B cell (primary cell): Measurements from ENCODE around the gene CRTC3. TPM values are rescaled to one million over a fixed set of nuclear protein-coding genes. Genes with fewer than 3 reads are reported as not detected.

ENCODE experiments used
- ATAC-seq: fragments of 200-7000 bp; cut with Tn5 transposase; one replicate; pipeline ENCODE4 v1.10.0; 2021; ENCODE audit warnings: low read depth, mild to moderate bottlenecking, moderate number of reproducible peaks, moderate library complexity
- CTCF ChIA-PET: fragments of 350-600 bp; sonication (Branson Sonifier 250); formaldehyde crosslinking; loops from one replicate; lab custom pipeline; 2021; ENCODE audit warnings: antibody characterized with exemption, inconsistent platforms; lab: Charles Lee
- POLR2A ChIA-PET: fragments of 350-600 bp; sonication (Branson Sonifier 250); formaldehyde crosslinking; loops from one replicate; lab custom pipeline; 2021; ENCODE audit warnings: antibody characterized with exemption; lab: Charles Lee
- DNase-seq: peaks from one replicate; pipeline ENCODE4 v3.0.0; 2013
- H2AFZ ChIP-seq: 2 replicates; pipeline ENCODE4 v1.6.1; 2012; ENCODE audit warnings: mild to moderate bottlenecking, low read depth, low read length; ENCODE audit not compliant: insufficient read depth, poor library complexity, severe bottlenecking
- H3K27ac ChIP-seq, 2 donors: 1 replicate in 1 of 2; 2 replicates in 1 of 2; pipeline ENCODE4 v1.5.1; 2012 to 2013; ENCODE audit warnings: low read length in 2 of 2, mild to moderate bottlenecking in 2 of 2, moderate library complexity in 1 of 2
- H3K27me3 ChIP-seq, 4 experiments: fragments of 200-600 bp in 1 of 4; sonication (generic) in 1 of 4; replicated peaks in 1 of 4; 1 replicate in 2 of 4; 2 replicates in 2 of 4; pipeline versions ENCODE4 v1.6.1 to v1.7.0; 2013 to 2016; ENCODE audit warnings: low read length in 3 of 4, mild to moderate bottlenecking in 2 of 4, mixed read lengths in 1 of 4, moderate library complexity in 1 of 4; ENCODE audit not compliant: insufficient read depth in 4 of 4, control insufficient read depth in 3 of 4; ENCODE audit errors: control extremely low read depth in 1 of 4
- H3K36me3 ChIP-seq, 2 experiments: replicated peaks in 1 of 2; 1 replicate in 1 of 2; 2 replicates in 1 of 2; pipeline versions ENCODE4 v1.6.1 to v1.7.1; 2013; ENCODE audit warnings: low read length in 1 of 2; ENCODE audit not compliant: insufficient read depth in 2 of 2, control insufficient read depth in 1 of 2; ENCODE audit errors: control extremely low read depth in 1 of 2, extremely low read depth in 1 of 2
- H3K4me1 ChIP-seq, 2 donors: fragments of 200-600 bp in 1 of 2; sonication (generic) in 1 of 2; 1 replicate in 1 of 2; 2 replicates in 1 of 2; pipeline versions ENCODE4 v1.5.1 to v1.6.1; 2013 to 2017; ENCODE audit warnings: low read length in 2 of 2; ENCODE audit not compliant: control insufficient read depth in 2 of 2, insufficient read depth in 2 of 2
- H3K4me2 ChIP-seq: replicated peaks from 2 replicates; pipeline ENCODE3; 2012; ENCODE audit warnings: mild to moderate bottlenecking, low read depth, low read length; ENCODE audit not compliant: poor library complexity, severe bottlenecking
- H3K4me3 ChIP-seq, 5 experiments: fragments of 200-600 bp in 1 of 5; sonication (generic) in 1 of 5; 1 replicate in 3 of 5; 2 replicates in 2 of 5; pipeline versions ENCODE4 v1.5.1 to v1.7.0; 2011 to 2016; ENCODE audit warnings: low read length in 4 of 5, mild to moderate bottlenecking in 4 of 5, low read depth in 2 of 5, control low read depth in 1 of 5, moderate library complexity in 1 of 5; ENCODE audit not compliant: insufficient read depth in 1 of 5; ENCODE audit errors: control extremely low read depth in 1 of 5, extremely low read depth in 1 of 5
- H3K79me2 ChIP-seq: fragments of 200-600 bp; sonication (generic); one replicate; pipeline ENCODE4 v1.6.0; 2016; ENCODE audit warnings: low read length; ENCODE audit not compliant: control insufficient read depth, insufficient read depth
- H3K9ac ChIP-seq: fragments of 200-600 bp; sonication (generic); 2 replicates; pipeline ENCODE4 v1.6.1; 2017; ENCODE audit warnings: mild to moderate bottlenecking, low read length, moderate library complexity
- H3K9me3 ChIP-seq, 3 donors: one replicate each; pipeline versions ENCODE4 v1.6.1 to v1.7.1; 2013; ENCODE audit warnings: low read length in 2 of 3; ENCODE audit not compliant: control insufficient read depth in 2 of 3, insufficient read depth in 1 of 3; ENCODE audit errors: control extremely low read depth in 1 of 3
- H4K20me1 ChIP-seq: 2 replicates; pipeline ENCODE4 v1.6.0; 2012; ENCODE audit warnings: mild to moderate bottlenecking, low read length; ENCODE audit not compliant: insufficient read depth, control insufficient read depth, poor library complexity, severe bottlenecking
- H3K27ac Mint-ChIP-seq: one replicate; pipeline ENCODE4 v1.8.0; 2021; ENCODE audit warnings: mixed read lengths
- H3K27me3 Mint-ChIP-seq: one replicate; pipeline ENCODE4 v1.8.0; 2021; ENCODE audit warnings: mixed read lengths
- H3K4me1 Mint-ChIP-seq: one replicate; pipeline ENCODE4 v1.8.0; 2021; ENCODE audit warnings: mixed read lengths
- H3K4me3 Mint-ChIP-seq: one replicate; pipeline ENCODE4 v1.8.0; 2021; ENCODE audit warnings: mixed read lengths
- H3K9me3 Mint-ChIP-seq: one replicate; pipeline ENCODE4 v1.8.0; 2022; ENCODE audit warnings: mixed read lengths; ENCODE audit not compliant: insufficient read depth
- EZH2 ChIP-seq: IDR thresholded peaks from 2 replicates; pipeline ENCODE4 v1.6.1; 2012; ENCODE audit warnings: borderline replicate concordance, low read depth, mild to moderate bottlenecking, moderate library complexity, low read length; ENCODE audit not compliant: insufficient read depth, poor library complexity, severe bottlenecking
- WGBS: methylation state at CpG from one replicate; pipeline ENCODE4 v1.1.5; 2013; ENCODE audit warnings: missing lambda C conversion rate; ENCODE audit not compliant: insufficient coverage; 5-methylcytosine and 5-hydroxymethylcytosine counted together
- intact Hi-C: fragments of 100-400 bp; cut with micrococcal nuclease; formaldehyde crosslinking; loops from one replicate; pipeline ENCODE4 v1.10.0; 2022
- polyA plus RNA-seq: library from polyadenylated mRNA; depleted of rRNA; stranded (reverse); fragments of >200 nt; gene quantifications from 2 replicates; pipeline ENCODE4 v1.2.3, GENCODE V29; 2012
- total RNA-seq, 2 donors: library from RNA; stranded (reverse); fragments of 120-200 nt in 1 of 2; gene quantifications; 1 replicate in 1 of 2; 2 replicates in 1 of 2; pipeline versions ENCODE4 v1.2.3 to v1.2.4, GENCODE V29; 2013 to 2022
- TF ChIP-seq, protein P1 (sequence below): fragments of 200-600 bp; IDR thresholded peaks from one replicate; pipeline ENCODE4 v1.8.0; 2022; ENCODE audit warnings: antibody characterized with exemption, mild to moderate bottlenecking

The CRTC3 gene
- total and polyA plus RNA-seq, 2 donors (not counting 1 experiment from before 2014, with no cell fraction given), result 34.7 to 95.8 TPM

DNA sequence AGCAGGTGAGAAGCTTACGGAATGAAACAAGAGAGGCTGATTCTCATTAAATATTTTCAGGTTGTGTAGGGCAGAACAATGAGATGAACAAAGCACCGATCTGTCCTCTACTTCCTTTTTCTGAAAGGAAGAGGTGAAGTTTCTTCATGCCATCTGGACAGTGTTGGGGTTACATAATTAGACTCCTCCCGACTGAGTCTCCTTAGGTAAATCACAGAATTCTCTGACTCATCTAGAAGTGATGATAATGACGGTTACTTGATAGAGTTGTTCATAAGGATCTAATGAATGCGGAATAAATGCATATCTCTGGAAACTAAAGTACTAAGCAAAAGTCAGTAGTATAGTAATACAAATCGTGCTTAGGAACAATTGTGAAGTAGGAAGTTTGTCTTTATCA lies 21.2 kb downstream of the CRTC3 start:
- intact Hi-C loops, result loop anchor here (2.0 kb wide), 1 partner anchor 14 kb away; no protein-coding TSS in a partner anchor
- no peaks in the 10 kb centered on the region for H3K9me3 ChIP-seq
- peaks cover 1 to 4% of the 10 kb centered on the region in 2 experiments for H3K36me3 ChIP-seq
- Mint-ChIP-seq H3K9me3 (no peaks in the 10 kb centered on the region), H3K4me1 (peaks cover 57% of the 10 kb centered on the region), H3K27ac (peak overlapping the region; percentile 77), H3K27me3 (no peaks in the 10 kb centered on the region), H3K4me3 (peak overlapping the region; percentile 65)
- H3K27ac ChIP-seq, result peak overlapping the region; percentile 32 to 35
- ATAC-seq, result peak; percentile 81
- TF ChIP-seq, protein P1, sequence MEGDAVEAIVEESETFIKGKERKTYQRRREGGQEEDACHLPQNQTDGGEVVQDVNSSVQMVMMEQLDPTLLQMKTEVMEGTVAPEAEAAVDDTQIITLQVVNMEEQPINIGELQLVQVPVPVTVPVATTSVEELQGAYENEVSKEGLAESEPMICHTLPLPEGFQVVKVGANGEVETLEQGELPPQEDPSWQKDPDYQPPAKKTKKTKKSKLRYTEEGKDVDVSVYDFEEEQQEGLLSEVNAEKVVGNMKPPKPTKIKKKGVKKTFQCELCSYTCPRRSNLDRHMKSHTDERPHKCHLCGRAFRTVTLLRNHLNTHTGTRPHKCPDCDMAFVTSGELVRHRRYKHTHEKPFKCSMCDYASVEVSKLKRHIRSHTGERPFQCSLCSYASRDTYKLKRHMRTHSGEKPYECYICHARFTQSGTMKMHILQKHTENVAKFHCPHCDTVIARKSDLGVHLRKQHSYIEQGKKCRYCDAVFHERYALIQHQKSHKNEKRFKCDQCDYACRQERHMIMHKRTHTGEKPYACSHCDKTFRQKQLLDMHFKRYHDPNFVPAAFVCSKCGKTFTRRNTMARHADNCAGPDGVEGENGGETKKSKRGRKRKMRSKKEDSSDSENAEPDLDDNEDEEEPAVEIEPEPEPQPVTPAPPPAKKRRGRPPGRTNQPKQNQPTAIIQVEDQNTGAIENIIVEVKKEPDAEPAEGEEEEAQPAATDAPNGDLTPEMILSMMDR, result no peak
- no peak for TF ChIP-seq EZH2
- peaks cover 64% of the 10 kb centered on the region for H3K79me2 ChIP-seq
- peak; percentile 72 for DNase-seq
- no CpG with 5 or more reads among the region's 6 CpGs for WGBS
- no peaks in the 10 kb centered on the region for H3K27me3 ChIP-seq
- CTCF ChIA-PET, result interaction anchor here (0.7 to 1.2 kb wide), 2 partner anchors 11 to 13 kb away, joined by 3 read pairs; no protein-coding TSS in a partner anchor
- peaks cover 21% of the 10 kb centered on the region for H4K20me1 ChIP-seq
- peaks cover 35 to 57% of the 10 kb centered on the region in 2 donors for H3K4me1 ChIP-seq
- peak overlapping the region in 4 of 5 experiments; percentile 3 to 47 (median 16) for H3K4me3 ChIP-seq
- peak overlapping the region; percentile 59 for H3K4me2 ChIP-seq
- peak overlapping the region; percentile 27 for H3K9ac ChIP-seq
- H2AFZ ChIP-seq, result no peak overlapping the region
- POLR2A ChIA-PET, result no interaction called here

DNA sequence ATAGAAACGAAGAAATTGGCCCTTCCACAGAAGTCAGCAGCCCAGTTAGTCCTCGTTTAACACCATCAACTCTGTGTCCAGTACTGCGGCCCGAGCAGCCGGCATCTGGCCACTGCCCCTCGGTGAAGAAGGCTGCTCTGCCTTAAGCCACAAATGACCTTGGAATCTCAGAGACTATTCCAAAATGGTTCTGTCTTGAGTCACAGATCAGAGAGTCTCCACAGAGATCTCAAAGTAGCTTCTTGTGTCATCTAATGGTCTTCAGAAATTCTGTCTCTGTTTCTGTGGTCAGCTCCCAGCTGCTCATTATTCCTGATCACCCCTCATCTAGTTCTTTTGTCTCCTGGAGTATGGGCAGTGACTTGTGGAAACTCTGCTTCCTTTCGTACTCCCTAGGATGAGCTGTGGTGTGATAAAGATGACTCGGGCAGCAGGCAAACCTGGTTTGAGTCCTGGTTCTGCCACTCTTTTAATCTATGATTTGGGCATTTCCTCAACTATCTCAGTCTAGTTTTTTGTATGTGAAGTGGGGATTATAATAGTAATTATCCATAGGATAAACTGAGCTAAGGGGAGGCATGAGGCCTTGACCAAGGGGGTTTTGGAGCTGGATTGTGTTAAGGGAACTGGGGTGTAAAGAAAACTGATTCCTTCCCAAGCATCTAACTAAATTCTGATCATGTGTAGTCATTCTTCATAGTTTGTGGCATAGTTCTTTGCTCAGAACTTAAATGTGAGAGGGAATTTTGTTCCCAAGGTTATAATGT lies 22.6 kb downstream of the CRTC3 start:
- peak overlapping the region; percentile 53 for H3K27ac Mint-ChIP-seq
- ChIA-PET POLR2A (interaction anchor here (0.6 kb wide), 1 partner anchor 34 kb away, joined by 6 read pairs; no protein-coding TSS in a partner anchor), CTCF (interaction anchor here (0.9 kb wide), 1 partner anchor 22 kb away, joined by 3 read pairs; no protein-coding TSS in a partner anchor)
- Histone ChIP-seq H3K79me2 (peaks cover 63% of the 10 kb centered on the region), H3K27me3 (no peaks in the 10 kb centered on the region), H3K4me2 (no peak overlapping the region), H3K9me3 (no peaks in the 10 kb centered on the region), H3K36me3 (peaks cover 1 to 4% of the 10 kb centered on the region in 2 experiments), H3K9ac (no peak overlapping the region), H2AFZ (no peak overlapping the region), H3K27ac (peak overlapping the region in 1 of 2 donors; percentile 35), H4K20me1 (peaks cover 25% of the 10 kb centered on the region), H3K4me3 (no peak overlapping the region), H3K4me1 (peaks cover 42 to 67% of the 10 kb centered on the region in 2 donors)
- no peaks in the 10 kb centered on the region for H3K9me3 Mint-ChIP-seq
- ATAC-seq, result no peak
- H3K4me3 Mint-ChIP-seq, result no peak overlapping the region
- intact Hi-C loops, result no loop called here
- WGBS, result 98% methylated on average over 6 of the region's 8 CpGs
- TF ChIP-seq, protein P1, result no peak
- no peak for TF ChIP-seq EZH2
- peaks cover 63% of the 10 kb centered on the region for H3K4me1 Mint-ChIP-seq
- H3K27me3 Mint-ChIP-seq, result no peaks in the 10 kb centered on the region
- no peak for DNase-seq
